Vagina (tissue), 2 donors: Measurements from ENCODE around the gene VEZF1.

Source experiments
- POLR2A ChIP-seq, 2 donors: fragments of 450-650 bp; IDR thresholded peaks; one replicate each; pipeline ENCODE4 v1.6.1; 2017; ENCODE audit warnings: antibody characterized with exemption in 2 of 2, mild to moderate bottlenecking in 2 of 2, moderate library complexity in 2 of 2
- POLR2AphosphoS5 ChIP-seq, 2 donors: sonication (generic); formaldehyde crosslinking; IDR thresholded peaks; one replicate each; pipeline ENCODE4 v1.9.0; 2017; ENCODE audit warnings: antibody characterized with exemption in 2 of 2, mild to moderate bottlenecking in 2 of 2, low read depth in 1 of 2; ENCODE audit not compliant: insufficient read depth in 1 of 2
- TF ChIP-seq, protein P1 (sequence below), 3 experiments: fragments of 450-650 bp in 2 of 3; fragments of 200-600 bp in 1 of 3; sonication (generic) in 1 of 3; IDR thresholded peaks; one replicate each; pipeline ENCODE4 v1.5.1; 2017 to 2019; ENCODE audit warnings: antibody characterized with exemption in 3 of 3, mild to moderate bottlenecking in 2 of 3, moderate library complexity in 2 of 3

DNA sequence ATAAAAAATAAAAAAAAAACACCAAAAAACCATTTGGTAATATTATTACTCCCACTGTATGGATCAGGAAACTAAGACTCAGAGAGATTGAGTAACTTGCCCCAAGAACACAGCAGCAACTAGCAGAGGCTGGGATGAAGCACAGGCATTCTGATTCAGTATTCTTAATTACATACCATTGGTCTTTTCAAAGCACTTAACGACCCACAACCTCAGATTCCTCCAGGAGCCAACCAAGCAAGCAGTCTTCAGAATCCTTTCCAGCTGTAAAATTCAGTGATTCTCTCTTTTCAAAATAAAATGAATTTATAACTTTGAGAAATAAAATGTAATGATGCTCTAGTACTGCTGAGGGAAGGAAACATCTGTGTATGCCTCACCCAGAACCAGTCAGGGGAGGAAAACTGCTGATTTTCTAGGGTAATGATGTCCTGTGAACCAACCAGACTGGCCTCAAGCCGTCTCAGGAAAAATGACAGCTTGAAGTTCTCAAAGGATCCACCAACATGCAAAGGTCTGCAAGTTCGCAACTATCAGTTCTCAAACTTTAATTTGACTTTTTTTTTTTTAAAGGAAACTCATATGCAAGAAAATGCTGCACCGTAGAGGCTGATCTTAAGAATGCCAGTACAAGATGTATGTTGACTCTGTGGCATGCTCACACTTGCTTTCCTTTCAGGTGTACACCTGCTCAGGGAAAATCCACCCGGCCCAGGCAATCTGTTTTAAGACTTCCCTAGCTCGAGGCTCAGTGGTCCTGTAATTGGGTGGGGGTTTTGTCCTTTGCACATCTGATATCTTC is 41.9 kb downstream of the VEZF1 start:
- TF ChIP-seq, protein P1, sequence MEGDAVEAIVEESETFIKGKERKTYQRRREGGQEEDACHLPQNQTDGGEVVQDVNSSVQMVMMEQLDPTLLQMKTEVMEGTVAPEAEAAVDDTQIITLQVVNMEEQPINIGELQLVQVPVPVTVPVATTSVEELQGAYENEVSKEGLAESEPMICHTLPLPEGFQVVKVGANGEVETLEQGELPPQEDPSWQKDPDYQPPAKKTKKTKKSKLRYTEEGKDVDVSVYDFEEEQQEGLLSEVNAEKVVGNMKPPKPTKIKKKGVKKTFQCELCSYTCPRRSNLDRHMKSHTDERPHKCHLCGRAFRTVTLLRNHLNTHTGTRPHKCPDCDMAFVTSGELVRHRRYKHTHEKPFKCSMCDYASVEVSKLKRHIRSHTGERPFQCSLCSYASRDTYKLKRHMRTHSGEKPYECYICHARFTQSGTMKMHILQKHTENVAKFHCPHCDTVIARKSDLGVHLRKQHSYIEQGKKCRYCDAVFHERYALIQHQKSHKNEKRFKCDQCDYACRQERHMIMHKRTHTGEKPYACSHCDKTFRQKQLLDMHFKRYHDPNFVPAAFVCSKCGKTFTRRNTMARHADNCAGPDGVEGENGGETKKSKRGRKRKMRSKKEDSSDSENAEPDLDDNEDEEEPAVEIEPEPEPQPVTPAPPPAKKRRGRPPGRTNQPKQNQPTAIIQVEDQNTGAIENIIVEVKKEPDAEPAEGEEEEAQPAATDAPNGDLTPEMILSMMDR (IDR thresholded peaks at IDR 0.05) = no peak
- TF ChIP-seq POLR2A (IDR thresholded peaks at IDR 0.05) (no peak), POLR2AphosphoS5 (IDR thresholded peaks at IDR 0.05; ENCODE audit: insufficient read depth in 1 of 2, low read depth in 1 of 2) (no peak)
